H9 (cell line): ENCODE measurements around the gene PEX16. TPM values are rescaled to one million over a fixed set of nuclear protein-coding genes. Genes with fewer than 3 reads are reported as not detected.

Source experiments
- DNase-seq: peaks from one replicate; pipeline ENCODE4 v3.0.0-alpha.2; 2017
- H2AFZ ChIP-seq: one replicate; pipeline ENCODE4 v1.6.1; 2013; ENCODE audit warnings: mild to moderate bottlenecking, low read length, control low read depth, moderate library complexity
- H2AK5ac ChIP-seq: 2 replicates; pipeline ENCODE4 v1.6.1; 2013; ENCODE audit warnings: low read length, control low read depth, mixed read lengths; ENCODE audit not compliant: insufficient read length
- H2BK120ac ChIP-seq: one replicate; pipeline ENCODE4 v1.6.1; 2013; ENCODE audit warnings: low read depth, mild to moderate bottlenecking, low read length, control low read depth, inconsistent platforms; ENCODE audit not compliant: poor library complexity, severe bottlenecking
- H2BK12ac ChIP-seq: 2 replicates; pipeline ENCODE4 v1.6.1; 2013; ENCODE audit warnings: low read length, control low read depth, mixed read lengths, low read depth; ENCODE audit not compliant: insufficient read length
- H2BK15ac ChIP-seq: 2 replicates; pipeline ENCODE4 v1.6.1; 2013; ENCODE audit warnings: low read depth, low read length, control low read depth
- H2BK20ac ChIP-seq: one replicate; pipeline ENCODE4 v1.6.1; 2013; ENCODE audit warnings: low read depth, mild to moderate bottlenecking, low read length, control low read depth, inconsistent platforms; ENCODE audit not compliant: poor library complexity, severe bottlenecking
- H2BK5ac ChIP-seq: 2 replicates; pipeline ENCODE4 v1.6.1; 2013; ENCODE audit warnings: low read length, control low read depth, mixed read lengths; ENCODE audit not compliant: insufficient read length
- H3K14ac ChIP-seq: 2 replicates; pipeline ENCODE4 v1.6.1; 2013; ENCODE audit warnings: low read length, control low read depth; ENCODE audit not compliant: insufficient read depth
- H3K18ac ChIP-seq: 2 replicates; pipeline ENCODE4 v1.6.1; 2013; ENCODE audit warnings: low read depth, mild to moderate bottlenecking, mixed read lengths, low read length, control low read depth; ENCODE audit not compliant: insufficient read length
- H3K23ac ChIP-seq: 2 replicates; pipeline ENCODE4 v1.6.1; 2013; ENCODE audit warnings: low read length, control low read depth, mixed read lengths, low read depth; ENCODE audit not compliant: insufficient read length
- H3K23me2 ChIP-seq: 2 replicates; pipeline ENCODE4 v1.6.1; 2013; ENCODE audit warnings: low read depth, mild to moderate bottlenecking, mixed read lengths, low read length, control low read depth; ENCODE audit not compliant: insufficient read length, poor library complexity, severe bottlenecking
- H3K27ac ChIP-seq: 2 replicates; pipeline ENCODE4 v1.5.1; 2013; ENCODE audit warnings: low read length, control low read depth, mixed read lengths, low read depth; ENCODE audit not compliant: insufficient read length
- H3K27me3 ChIP-seq: 2 replicates; pipeline ENCODE4 v1.6.1; 2013; ENCODE audit warnings: low read length, control low read depth, inconsistent platforms; ENCODE audit not compliant: insufficient read depth
- H3K4ac ChIP-seq: 2 replicates; pipeline ENCODE4 v1.6.1; 2013; ENCODE audit warnings: low read depth, mild to moderate bottlenecking, control low read depth, inconsistent platforms, low read length, moderate library complexity
- H3K4me1 ChIP-seq: 2 replicates; pipeline ENCODE4 v1.6.1; 2013; ENCODE audit warnings: low read length, control low read depth, inconsistent platforms; ENCODE audit not compliant: insufficient read depth
- H3K4me2 ChIP-seq: 2 replicates; pipeline ENCODE4 v1.6.1; 2013; ENCODE audit warnings: low read length, control low read depth, mixed read lengths; ENCODE audit not compliant: insufficient read length, insufficient read depth
- H3K56ac ChIP-seq: 2 replicates; pipeline ENCODE4 v1.6.1; 2013; ENCODE audit warnings: low read depth, mild to moderate bottlenecking, mixed read lengths, low read length, control low read depth; ENCODE audit not compliant: insufficient read length
- H3K79me1 ChIP-seq: 2 replicates; pipeline ENCODE4 v1.6.1; 2013; ENCODE audit warnings: low read depth, mild to moderate bottlenecking, moderate library complexity, low read length, control low read depth, inconsistent platforms; ENCODE audit not compliant: insufficient read depth, poor library complexity, severe bottlenecking
- H3K79me2 ChIP-seq: 2 replicates; pipeline ENCODE4 v1.6.1; 2013; ENCODE audit warnings: low read length, control low read depth, inconsistent platforms; ENCODE audit not compliant: insufficient read depth
- H3K9ac ChIP-seq: 2 replicates; pipeline ENCODE4 v1.6.1; 2013; ENCODE audit warnings: low read length, control low read depth, mixed read lengths; ENCODE audit not compliant: insufficient read length; ENCODE audit errors: extremely low read depth
- H3K9me3 ChIP-seq: one replicate; pipeline ENCODE4 v1.6.1; 2013; ENCODE audit warnings: low read depth, low read length, inconsistent platforms; ENCODE audit not compliant: control insufficient read depth
- H3T11ph ChIP-seq: one replicate; pipeline ENCODE4 v1.6.1; 2013; ENCODE audit warnings: mild to moderate bottlenecking, low read length, control low read depth, inconsistent platforms
- H4K20me1 ChIP-seq: one replicate; pipeline ENCODE4 v1.6.1; 2013; ENCODE audit not compliant: control insufficient read depth, insufficient read length, insufficient read depth
- H4K5ac ChIP-seq: 2 replicates; pipeline ENCODE4 v1.6.1; 2013; ENCODE audit warnings: low read depth, mild to moderate bottlenecking, mixed read lengths, low read length, control low read depth; ENCODE audit not compliant: insufficient read length
- H4K8ac ChIP-seq: replicated peaks from 2 replicates; pipeline ENCODE4 v1.6.1; 2013; ENCODE audit warnings: low read length, control low read depth, mixed read lengths, low read depth; ENCODE audit not compliant: insufficient read length
- H4K91ac ChIP-seq: 2 replicates; pipeline ENCODE4 v1.6.1; 2013; ENCODE audit warnings: low read depth, mild to moderate bottlenecking, moderate library complexity, mixed read lengths, low read length, control low read depth; ENCODE audit not compliant: insufficient read length
- H3K27ac Mint-ChIP-seq, 3 experiments: 2 replicates in 2 of 3; 3 replicates in 1 of 3; pipeline ENCODE4 v1.8.0; 2020 to 2021; ENCODE audit warnings: mixed read lengths in 3 of 3, mild to moderate bottlenecking in 1 of 3, moderate library complexity in 1 of 3
- H3K27me3 Mint-ChIP-seq: 2 replicates; pipeline ENCODE4 v1.8.0; 2021; ENCODE audit warnings: low read depth, mild to moderate bottlenecking, moderate library complexity, mixed read lengths
- H3K36me3 Mint-ChIP-seq, 3 experiments: 2 replicates in 2 of 3; 3 replicates in 1 of 3; pipeline ENCODE4 v1.8.0; 2020 to 2021; ENCODE audit warnings: low read depth in 3 of 3, mixed read lengths in 3 of 3; ENCODE audit not compliant: insufficient read depth in 1 of 3
- H3K4me1 Mint-ChIP-seq, 2 experiments: 2 replicates each; pipeline ENCODE4 v1.8.0; 2020; ENCODE audit warnings: mixed read lengths in 2 of 2
- H3K4me3 Mint-ChIP-seq, 2 experiments: 2 replicates in 1 of 2; 3 replicates in 1 of 2; pipeline ENCODE4 v1.8.0; 2020 to 2021; ENCODE audit warnings: mild to moderate bottlenecking in 2 of 2, mixed read lengths in 2 of 2, moderate library complexity in 1 of 2
- H3K9me3 Mint-ChIP-seq, 2 experiments: 2 replicates in 1 of 2; 3 replicates in 1 of 2; pipeline ENCODE4 v1.8.0; 2020; ENCODE audit warnings: mild to moderate bottlenecking in 2 of 2, mixed read lengths in 2 of 2, moderate library complexity in 1 of 2
- WGBS: extraction: QIAGEN DNeasy Blood & Tissue Kit; methylation state at CpG from one replicate; pipeline ENCODE4 v1.1.7; 2013; ENCODE audit warnings: missing lambda C conversion rate, low lambda C conversion rate, mixed read lengths; ENCODE audit not compliant: insufficient read length; ENCODE audit errors: extremely low coverage; 5-methylcytosine and 5-hydroxymethylcytosine counted together
- total RNA-seq: library from RNA; stranded (reverse); gene quantifications from 2 replicates; pipeline ENCODE4 v1.2.1, GENCODE V29; 2021
- TF ChIP-seq, protein P1 (sequence below): fragments of 200-600 bp; sonication (generic); conservative IDR thresholded peaks from 3 replicates; pipeline ENCODE4 v1.8.0; 2021; ENCODE audit warnings: antibody characterized with exemption, mild to moderate bottlenecking

PEX16 gene
- total RNA-seq, 1 experiment from 2014 or later: 30.8 TPM

DNA sequence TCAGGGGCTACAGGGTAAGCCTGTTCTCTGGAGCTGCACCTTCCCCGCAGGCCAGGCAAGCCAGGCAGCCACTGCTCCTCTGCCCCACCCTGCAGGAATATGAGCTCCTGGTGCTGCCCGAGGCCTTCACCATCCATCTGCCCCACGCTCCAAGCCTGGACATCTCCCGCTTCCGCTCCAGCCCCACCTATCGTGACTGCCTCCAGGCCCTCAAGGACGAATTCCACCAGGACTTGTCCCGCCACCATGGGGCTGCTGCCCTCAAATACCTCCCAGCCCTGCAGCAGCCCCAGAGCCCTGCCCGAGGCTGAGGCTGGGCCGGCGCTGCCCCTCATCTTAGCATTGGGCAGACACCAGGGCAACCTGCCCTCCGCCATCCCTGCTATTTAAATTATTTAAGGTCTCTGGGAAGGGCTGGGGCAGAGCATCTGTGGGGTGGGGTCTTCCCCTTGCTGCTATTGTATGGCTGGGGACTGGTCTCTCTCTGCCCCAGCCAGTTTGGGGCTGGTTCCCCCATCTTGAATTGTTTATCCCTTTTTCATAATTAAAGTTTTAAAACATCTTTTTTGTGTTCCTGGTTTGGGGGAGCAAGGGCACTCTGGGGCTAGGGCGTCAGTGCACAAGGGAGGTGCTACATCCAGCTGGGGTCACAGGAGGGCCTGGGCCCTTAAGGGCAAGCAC lies 11.0 kb upstream of the PEX16 start:
- H4K8ac ChIP-seq: no peak overlapping the region
- TF ChIP-seq, protein P1, sequence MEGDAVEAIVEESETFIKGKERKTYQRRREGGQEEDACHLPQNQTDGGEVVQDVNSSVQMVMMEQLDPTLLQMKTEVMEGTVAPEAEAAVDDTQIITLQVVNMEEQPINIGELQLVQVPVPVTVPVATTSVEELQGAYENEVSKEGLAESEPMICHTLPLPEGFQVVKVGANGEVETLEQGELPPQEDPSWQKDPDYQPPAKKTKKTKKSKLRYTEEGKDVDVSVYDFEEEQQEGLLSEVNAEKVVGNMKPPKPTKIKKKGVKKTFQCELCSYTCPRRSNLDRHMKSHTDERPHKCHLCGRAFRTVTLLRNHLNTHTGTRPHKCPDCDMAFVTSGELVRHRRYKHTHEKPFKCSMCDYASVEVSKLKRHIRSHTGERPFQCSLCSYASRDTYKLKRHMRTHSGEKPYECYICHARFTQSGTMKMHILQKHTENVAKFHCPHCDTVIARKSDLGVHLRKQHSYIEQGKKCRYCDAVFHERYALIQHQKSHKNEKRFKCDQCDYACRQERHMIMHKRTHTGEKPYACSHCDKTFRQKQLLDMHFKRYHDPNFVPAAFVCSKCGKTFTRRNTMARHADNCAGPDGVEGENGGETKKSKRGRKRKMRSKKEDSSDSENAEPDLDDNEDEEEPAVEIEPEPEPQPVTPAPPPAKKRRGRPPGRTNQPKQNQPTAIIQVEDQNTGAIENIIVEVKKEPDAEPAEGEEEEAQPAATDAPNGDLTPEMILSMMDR: no peak
- no peak overlapping the region for H3K9ac ChIP-seq
- Mint-ChIP-seq H3K36me3 (peaks cover 22 to 71% (median 69%) of the 10 kb centered on the region in 3 experiments), H3K4me3 (no peak overlapping the region), H3K27me3 (peaks cover 2% of the 10 kb centered on the region; the same call in 1 of the 2 replicates), H3K9me3 (no peaks in the 10 kb centered on the region), H3K4me1 (peaks cover 11 to 13% of the 10 kb centered on the region in 2 experiments), H3K27ac (no peak overlapping the region)
- no peak overlapping the region for H3K56ac ChIP-seq
- H3K18ac ChIP-seq: no peak overlapping the region
- H3K4me2 ChIP-seq: no peak overlapping the region
- no peaks in the 10 kb centered on the region; the same call in 1 of the 2 replicates for H3K79me2 ChIP-seq
- no peaks in the 10 kb centered on the region for H4K20me1 ChIP-seq
- no peaks in the 10 kb centered on the region for H3K4me1 ChIP-seq
- H2BK5ac ChIP-seq: no peak overlapping the region
- H3K23ac ChIP-seq: no peak overlapping the region
- no CpG with 5 or more reads among the region's 13 CpGs for WGBS
- no peak overlapping the region for H2BK15ac ChIP-seq
- H2BK120ac ChIP-seq: no peak overlapping the region
- no peak overlapping the region for H2AFZ ChIP-seq
- H4K5ac ChIP-seq: no peak overlapping the region
- H3K14ac ChIP-seq: no peak overlapping the region
- H3K79me1 ChIP-seq: no peaks in the 10 kb centered on the region
- no peak overlapping the region for H3K4ac ChIP-seq
- H3K27me3 ChIP-seq: no peaks in the 10 kb centered on the region
- no peak overlapping the region for H3K27ac ChIP-seq
- no peaks in the 10 kb centered on the region for H3K9me3 ChIP-seq
- H3T11ph ChIP-seq: no peak overlapping the region
- no peak overlapping the region for H2BK20ac ChIP-seq
- H4K91ac ChIP-seq: no peak overlapping the region
- no peaks in the 10 kb centered on the region for H3K23me2 ChIP-seq
- H2AK5ac ChIP-seq: no peak overlapping the region
- no peak overlapping the region for H2BK12ac ChIP-seq
- DNase-seq: peak; percentile 29
